HCT116 (cell line): ENCODE data around the gene SUGP1.

Experiments
- MAX ChIP-seq: IDR thresholded peaks from 2 replicates; pipeline ENCODE4 v1.6.1; 2012
- ZFX ChIP-seq: fragments of 450-650 bp; IDR thresholded peaks from 2 replicates; pipeline ENCODE4 v1.6.1; 2017

GRCh38 chr19:19238126-19238894, 82.0 kb downstream of the SUGP1 start:
- TF ChIP-seq MAX: no peak
- TF ChIP-seq ZFX: no peak
